Hematopoietic multipotent progenitor cell treated with erythropoietin and hydrocortisone succinate and interleukin-3 and kit ligand, for 15 days (in vitro differentiated cells): ENCODE results near the gene ALDOC.
A peak's percentile ranks its signal among the peaks of the same experiment; 100 is the strongest.
"Not testable (repeated sequence)": the region's sequence is repeated elsewhere in the genome, so short reads cannot be mapped to it uniquely, and the experiment has no call there.

Experiments
- DNase-seq: peaks from one replicate; pipeline ENCODE4 v3.0.0-alpha.2; 2015; ENCODE audit warnings: low spot score

ALDOC gene

GRCh38 chr17:28582513-28582912, 5.8 kb upstream of the ALDOC start:
- no peak for DNase-seq

DNA sequence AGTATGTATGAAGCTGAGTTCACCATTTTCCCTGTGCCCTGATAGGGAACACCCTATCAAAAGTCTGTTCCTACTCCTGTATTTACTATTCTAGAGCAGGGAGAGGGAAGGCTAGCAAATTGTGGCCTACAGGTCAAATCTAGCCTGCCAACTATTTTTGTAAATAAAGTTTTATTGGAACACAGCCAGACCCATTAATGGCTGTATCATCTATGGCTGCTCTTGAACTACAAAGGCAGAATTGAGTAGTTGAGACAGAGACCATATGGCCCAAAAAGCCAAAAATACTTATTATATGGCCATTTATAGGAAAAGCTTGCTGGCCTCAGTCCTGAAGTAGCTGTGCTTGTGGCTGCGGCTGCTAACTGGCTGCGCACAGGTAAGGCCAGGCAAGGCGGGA, 4.3 kb upstream of the ALDOC start:
- DNase-seq = no peak

GRCh38 chr17:28579526-28579925, 2.8 kb upstream of the ALDOC start:
- no peak for DNase-seq

GRCh38 chr17:28578246-28579195, 1.8 kb upstream of the ALDOC start:
- no peak for DNase-seq

DNA sequence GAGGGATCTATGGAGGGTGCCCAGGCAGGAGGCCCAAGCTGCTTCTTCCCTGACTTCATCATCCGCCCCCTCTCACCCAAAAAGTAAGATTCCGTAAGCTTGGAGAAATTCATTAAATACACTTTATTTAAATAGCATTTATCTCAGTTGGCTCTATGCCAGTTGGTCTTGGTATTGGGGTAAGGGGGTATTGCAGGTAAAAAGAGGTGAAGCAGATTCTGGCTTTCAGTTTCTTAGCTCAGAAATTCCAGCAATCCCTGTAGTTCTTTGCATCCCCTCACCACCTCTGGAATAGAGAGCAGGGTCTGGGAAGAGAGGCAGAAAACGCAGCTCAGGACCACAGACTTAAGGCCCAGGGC, 750 bp upstream of the ALDOC start:
- peak; percentile 27 for DNase-seq

DNA sequence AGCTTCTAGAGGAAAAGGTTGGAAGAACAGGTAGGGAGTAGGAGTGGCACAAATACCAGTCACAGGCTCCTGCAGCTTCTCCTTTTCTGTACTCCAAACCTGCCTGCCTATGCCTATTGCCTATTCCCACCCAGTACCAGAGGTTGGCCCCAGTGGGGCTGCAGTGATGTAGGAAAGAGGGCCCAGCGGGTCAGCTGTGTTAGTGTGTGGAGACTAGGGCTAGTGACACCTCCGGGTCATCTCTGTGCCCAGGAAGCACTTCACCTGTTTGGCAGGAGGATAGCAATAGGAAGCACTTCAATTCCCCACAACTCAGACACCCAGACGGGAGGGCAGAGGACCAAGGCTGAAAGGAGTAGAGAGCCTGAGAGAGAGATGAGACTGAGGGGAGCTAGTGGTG, 679 bp downstream of the ALDOC start:
- DNase-seq = not testable (repeated sequence)

GRCh38 chr17:28575126-28575795, 1.4 kb downstream of the ALDOC start:
- peak; percentile 70 for DNase-seq

DNA sequence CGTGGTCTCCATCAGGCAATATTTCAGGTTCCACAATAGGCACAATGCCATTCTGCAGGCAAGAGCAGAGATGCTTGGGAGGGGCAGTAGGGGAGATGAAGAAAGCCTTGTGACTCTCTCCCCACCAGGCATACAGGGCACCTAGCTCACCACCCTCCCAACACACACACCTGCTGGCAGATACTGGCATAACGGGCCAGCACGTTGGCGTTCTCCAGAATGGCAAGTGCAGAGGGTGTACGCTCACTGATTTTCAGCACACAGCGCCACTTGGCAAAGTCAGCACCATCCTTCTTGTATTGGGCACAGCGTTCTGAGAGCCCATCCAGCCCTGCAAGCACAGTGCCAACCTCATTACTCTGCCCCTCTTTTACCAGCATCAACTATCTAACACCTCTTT, 2.2 kb downstream of the ALDOC start:
- DNase-seq = no peak

- DNase-seq = no peak
Measured at GRCh38 chr17:28573966-28574480, 2.7 kb downstream of the ALDOC start.

DNA sequence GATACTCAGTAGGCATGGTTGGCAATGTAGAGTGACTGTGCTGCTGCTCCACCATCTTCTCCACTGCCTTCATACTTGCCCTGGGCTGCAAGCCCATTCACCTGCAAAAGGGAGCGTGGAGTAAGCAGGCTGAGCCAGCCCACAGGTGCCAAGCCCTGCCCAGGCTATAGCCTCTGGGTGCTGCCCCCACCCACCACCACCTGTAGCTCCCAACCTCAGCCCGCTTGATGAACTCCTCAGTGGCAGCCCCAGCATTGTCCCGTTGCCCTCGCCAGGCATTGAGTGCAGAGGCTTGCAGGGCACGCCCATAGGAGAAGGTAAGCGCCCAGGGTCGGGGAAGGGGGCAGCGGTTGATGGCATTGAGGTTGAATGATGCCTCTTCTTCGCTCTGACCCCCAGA, 3.2 kb downstream of the ALDOC start:
- DNase-seq = no peak

DNA sequence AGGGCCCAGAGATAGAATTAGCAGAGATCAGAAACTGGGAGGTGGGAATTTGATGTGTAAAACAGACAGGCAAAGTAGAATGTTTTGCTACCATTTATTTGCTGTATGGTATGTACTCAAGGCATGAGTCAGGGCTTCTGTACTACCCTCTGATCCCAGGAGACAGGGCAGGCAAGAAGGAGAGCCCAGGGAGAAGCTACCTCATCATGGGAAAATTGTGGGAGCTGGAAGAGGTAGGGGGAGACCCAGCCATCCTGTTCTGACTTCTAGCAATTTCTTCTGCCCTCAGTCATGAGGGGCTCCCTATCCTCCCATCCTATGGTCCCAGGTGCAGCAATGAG, 3.7 kb downstream of the ALDOC start:
- no peak for DNase-seq

DNA sequence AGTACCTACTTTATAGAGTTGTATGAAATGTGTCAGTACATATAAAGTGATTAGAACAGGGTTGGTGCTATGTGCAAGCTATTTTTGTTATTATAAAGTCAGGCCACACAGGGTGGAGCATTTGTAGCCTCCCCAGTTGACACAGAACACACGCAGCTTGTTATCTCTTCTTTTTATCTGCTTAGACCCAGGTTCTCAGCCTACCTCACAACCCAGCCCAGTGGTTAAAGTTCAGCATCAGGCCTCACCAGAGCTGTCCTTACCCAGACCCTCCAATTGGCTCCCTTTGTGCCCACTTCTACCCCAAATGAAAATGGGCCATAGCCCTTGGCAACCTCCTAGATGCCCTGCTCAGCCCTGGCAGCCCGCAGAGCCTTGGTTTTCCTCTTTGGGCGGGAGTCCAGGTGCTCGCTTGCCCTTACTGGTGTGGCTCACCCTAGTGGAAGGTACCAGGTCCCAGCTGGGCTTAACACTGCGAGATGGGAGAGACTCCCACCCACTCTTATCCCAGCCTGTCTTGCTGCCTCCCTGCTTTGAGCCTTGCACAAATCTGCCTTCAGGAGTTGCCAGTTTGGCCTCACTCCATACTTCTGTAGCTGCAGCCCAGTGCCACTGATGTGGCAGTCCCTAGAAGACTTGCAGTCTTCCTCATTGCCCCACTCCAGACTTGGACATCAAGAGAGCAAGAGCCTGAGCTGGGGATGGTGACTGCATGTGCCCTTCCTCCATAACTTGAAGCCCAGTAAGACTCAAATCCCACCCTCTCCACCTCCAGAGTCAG, 4.2 kb downstream of the ALDOC start:
- peak; percentile 31 for DNase-seq

GRCh38 chr17:28571361-28572122, 5.2 kb downstream of the ALDOC start, which contains the start of gene PIGS:
Gene PIGS, minus strand, starts transcription at chr17:28571524. Its CDS starts 28 bp downstream, at chr17:28571496.
- DNase-seq = peak; percentile 90

DNA sequence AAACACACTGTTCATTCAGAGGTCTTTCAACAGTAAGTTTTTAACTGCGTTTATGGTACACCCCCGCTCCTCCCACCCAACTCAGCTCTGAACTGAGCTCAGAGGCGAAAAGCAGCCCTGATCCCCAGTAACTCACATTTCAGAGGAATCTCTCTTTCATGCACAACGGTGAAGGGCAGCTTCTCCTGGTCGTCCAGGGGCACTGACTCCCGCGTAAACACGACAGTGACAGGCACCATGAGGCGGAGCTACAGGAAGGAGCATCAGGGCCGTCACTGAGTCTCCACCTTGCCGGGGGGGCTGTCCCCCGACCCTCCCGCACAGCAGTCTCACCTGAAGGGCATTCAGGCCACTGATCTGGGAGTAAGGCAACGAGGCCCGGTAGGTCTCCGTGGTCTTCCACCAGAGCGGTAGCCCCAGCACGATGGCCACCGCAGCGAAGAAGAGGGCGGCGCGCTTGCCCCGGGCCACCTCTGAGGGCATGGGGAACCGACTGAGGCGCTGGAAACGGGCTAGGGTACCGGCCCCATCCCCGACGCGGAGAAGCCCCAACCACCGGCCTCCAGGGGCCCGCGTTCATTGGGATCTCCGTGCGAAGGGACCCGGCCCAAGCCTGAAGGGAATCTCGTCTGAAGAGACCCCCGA, 5.9 kb downstream of the ALDOC start:
- peak; percentile 25 for DNase-seq

DNA sequence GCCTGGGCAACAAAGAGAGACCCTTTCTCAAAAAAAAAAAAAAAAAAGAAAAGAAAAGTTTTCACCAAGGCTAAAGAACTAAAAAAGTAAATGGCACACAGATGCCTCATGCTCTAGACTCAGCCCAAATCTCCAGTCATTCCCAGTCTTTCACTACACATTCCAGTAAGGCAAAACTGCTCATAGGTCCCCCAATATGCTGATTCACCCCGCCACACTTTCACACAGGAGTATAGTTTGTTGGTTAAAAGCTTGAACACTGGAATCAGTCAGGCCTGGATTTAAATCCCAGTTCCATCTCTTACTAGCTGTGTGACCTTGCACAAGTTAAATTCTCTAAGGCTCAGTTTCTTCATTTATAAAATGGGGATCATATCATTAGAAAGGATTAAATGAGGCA, 7.2 kb downstream of the ALDOC start:
- no peak for DNase-seq

GRCh38 chr17:28567604-28568003, 9.1 kb downstream of the ALDOC start:
- DNase-seq = no peak

- DNase-seq = no peak
Measured at GRCh38 chr17:28563475-28563874, 13.2 kb downstream of the ALDOC start.

GRCh38 chr17:28555022-28555421, 21.7 kb downstream of the ALDOC start:
- no peak for DNase-seq

GRCh38 chr17:28554565-28554964, 22.1 kb downstream of the ALDOC start:
- no peak for DNase-seq

DNA sequence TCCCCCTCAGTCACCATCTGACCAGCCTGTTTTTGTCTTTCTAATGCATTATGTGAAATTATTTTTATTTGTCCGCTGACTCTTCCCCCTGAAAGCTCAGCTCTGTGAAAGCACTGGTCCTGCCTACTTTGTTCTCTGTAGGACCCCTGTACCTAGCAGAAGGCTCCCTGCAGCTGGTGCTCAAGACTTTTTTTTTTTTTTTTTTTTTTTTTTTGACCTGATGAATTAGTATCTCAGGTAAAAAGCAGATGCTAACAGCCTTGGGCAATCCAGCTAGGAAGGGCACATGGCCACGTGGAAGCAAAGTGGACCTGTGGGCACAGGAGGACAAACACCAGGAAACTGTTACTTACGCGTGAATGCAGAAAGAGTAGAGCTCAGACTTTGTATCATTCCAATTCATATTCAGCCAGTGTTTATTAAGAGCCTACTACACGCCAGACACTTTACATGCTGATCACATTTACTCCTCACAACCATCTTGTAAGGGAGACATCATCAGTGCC, 23.6 kb downstream of the ALDOC start:
- DNase-seq = no peak
